Subcutaneous adipose tissue (tissue), 4 donors: Measurements from ENCODE around the gene IQCE. TPM values are rescaled to one million over a fixed set of nuclear protein-coding genes. Genes with fewer than 3 reads are reported as not detected.

Experiments used
- CTCF ChIP-seq: fragments of 450-650 bp; IDR thresholded peaks from one replicate; pipeline ENCODE4 v1.5.1; 2016; ENCODE audit warnings: low read depth, mild to moderate bottlenecking, control low read depth, antibody characterized with exemption, moderate library complexity
- total RNA-seq, 4 donors: library from RNA; depleted of rRNA; stranded (reverse); fragments of >200 nt; gene quantifications; one replicate each; pipeline ENCODE4 v1.1.0, GENCODE V29; 2016

The IQCE gene
- total RNA-seq, 4 donors from 2014 or later, result 9.0 to 20.7 (median 12.6) TPM

- TF ChIP-seq CTCF, result no peak
These were observed 33.6 kb downstream of the IQCE start for GRCh38 chr7:2592375-2592865.

GRCh38 chr7:2593036-2593727 is 34.4 kb downstream of the IQCE start:
- no peak for TF ChIP-seq CTCF

- no peak for TF ChIP-seq CTCF
These were observed 35.8 kb downstream of the IQCE start for GRCh38 chr7:2594599-2594998.

- TF ChIP-seq CTCF, result no peak
These were observed 36.6 kb downstream of the IQCE start for GRCh38 chr7:2595258-2595860.

GRCh38 chr7:2596464-2597272 is 37.9 kb downstream of the IQCE start:
- no peak for TF ChIP-seq CTCF

GRCh38 chr7:2597273-2597640 is 38.5 kb downstream of the IQCE start:
- no peak for TF ChIP-seq CTCF
